ENCODE data around the gene KLHL36. TPM values are rescaled to one million over a fixed set of nuclear protein-coding genes. Genes with fewer than 3 reads are reported as not detected.

The KLHL36 gene
- total and polyA plus RNA-seq, 9 donors: 9.8 to 18.8 (median 13.2) TPM

DNA sequence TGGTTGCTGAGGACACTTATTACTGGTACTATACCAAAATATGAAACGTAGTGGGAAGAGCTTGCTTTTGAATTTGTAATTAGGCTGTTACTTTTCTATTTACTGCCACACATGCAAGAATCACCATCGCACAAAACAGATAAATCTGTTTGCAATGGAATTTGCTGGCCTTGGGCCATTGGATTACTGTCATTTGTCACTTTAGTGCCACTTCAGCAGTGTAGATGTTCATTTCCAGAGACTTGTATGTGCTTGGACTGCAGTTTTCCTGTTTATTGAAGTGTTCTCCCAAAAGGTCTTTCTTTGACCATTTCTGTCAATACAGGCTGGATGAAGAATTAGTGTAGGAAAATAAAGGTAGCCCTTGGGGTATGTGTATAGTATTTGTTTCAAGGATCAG is 55.9 kb downstream of the KLHL36 start:
- no peak overlapping the region for H3K27ac ChIP-seq (ENCODE audit: low read length)
- H3K4me3 ChIP-seq (ENCODE audit: low read length): no peak overlapping the region
- H3K9me3 ChIP-seq (replicated peaks; ENCODE audit: control insufficient read depth, low read depth, low read length): no peaks in the 10 kb centered on the region
- no peak for DNase-seq
- no peaks in the 10 kb centered on the region for H3K36me3 ChIP-seq (ENCODE audit: control insufficient read depth, insufficient read depth, low read length)
- no peaks in the 10 kb centered on the region for H3K27me3 ChIP-seq (ENCODE audit: control insufficient read depth, insufficient read depth, low read length)
- no CpG with 5 or more reads among the region's 2 CpGs for WGBS (ENCODE audit: insufficient coverage)
- peaks cover 2% of the 10 kb centered on the region for H3K4me1 ChIP-seq (ENCODE audit: control insufficient read depth, insufficient read depth, low read length)

DNA sequence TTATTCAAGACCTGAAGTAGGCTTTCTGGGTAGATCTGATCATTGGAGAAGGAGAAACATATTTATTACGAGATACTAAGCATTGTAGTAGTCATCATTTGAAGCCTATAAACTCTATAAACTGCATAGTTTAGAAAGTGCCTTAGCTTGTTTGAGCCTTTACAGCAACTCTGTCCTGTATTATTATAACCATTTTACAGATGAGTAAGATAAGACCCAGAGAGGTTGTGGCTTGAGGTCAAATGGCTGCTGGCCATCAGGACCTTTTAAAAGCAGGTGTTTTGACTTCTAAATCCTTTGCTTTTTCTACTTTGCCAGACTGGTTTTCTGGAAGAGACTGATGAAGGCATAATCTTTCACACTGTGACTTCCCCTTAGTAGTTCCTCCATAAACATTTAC is 58.5 kb downstream of the KLHL36 start:
- WGBS (ENCODE audit: insufficient coverage): no CpG with 5 or more reads among the region's 1 CpG
- H3K36me3 ChIP-seq (ENCODE audit: control insufficient read depth, insufficient read depth, low read length): no peaks in the 10 kb centered on the region
- no peaks in the 10 kb centered on the region for H3K9me3 ChIP-seq (replicated peaks; ENCODE audit: control insufficient read depth, low read depth, low read length)
- H3K4me1 ChIP-seq (ENCODE audit: control insufficient read depth, insufficient read depth, low read length): no peaks in the 10 kb centered on the region
- no peaks in the 10 kb centered on the region for H3K27me3 ChIP-seq (ENCODE audit: control insufficient read depth, insufficient read depth, low read length)
- DNase-seq: no peak
- no peak overlapping the region for H3K4me3 ChIP-seq (ENCODE audit: low read length)
- H3K27ac ChIP-seq (ENCODE audit: low read length): no peak overlapping the region

DNA sequence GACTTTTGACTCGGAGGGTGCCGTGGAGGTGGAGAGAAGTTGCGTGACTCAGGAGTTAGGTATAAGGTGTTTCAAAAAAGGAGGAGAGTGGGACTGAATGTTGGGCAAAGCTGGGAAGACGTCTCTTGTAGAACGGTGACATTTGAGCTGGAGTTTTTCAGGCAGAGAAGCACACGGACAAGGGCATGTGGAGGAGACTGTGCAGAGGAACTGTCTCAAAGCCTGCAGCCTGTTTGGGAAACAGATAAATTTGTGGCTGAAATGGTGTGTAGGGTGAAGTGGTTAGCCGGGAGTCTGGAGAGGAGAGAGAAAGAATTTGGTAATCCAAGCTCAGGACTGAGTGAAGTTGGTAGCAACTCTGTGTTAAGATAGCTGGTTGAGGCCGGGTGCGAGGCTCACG is 61.3 kb downstream of the KLHL36 start:
- Histone ChIP-seq H3K9me3 (replicated peaks; ENCODE audit: control insufficient read depth, low read depth, low read length) (no peaks in the 10 kb centered on the region), H3K27ac (ENCODE audit: low read length) (no peak overlapping the region), H3K27me3 (ENCODE audit: control insufficient read depth, insufficient read depth, low read length) (no peaks in the 10 kb centered on the region), H3K36me3 (ENCODE audit: control insufficient read depth, insufficient read depth, low read length) (no peaks in the 10 kb centered on the region), H3K4me3 (ENCODE audit: low read length) (no peak overlapping the region), H3K4me1 (ENCODE audit: control insufficient read depth, insufficient read depth, low read length) (peaks cover 11% of the 10 kb centered on the region)
- 80% methylated on average over 7 of the region's 10 CpGs for WGBS (ENCODE audit: insufficient coverage)
- DNase-seq: no peak

DNA sequence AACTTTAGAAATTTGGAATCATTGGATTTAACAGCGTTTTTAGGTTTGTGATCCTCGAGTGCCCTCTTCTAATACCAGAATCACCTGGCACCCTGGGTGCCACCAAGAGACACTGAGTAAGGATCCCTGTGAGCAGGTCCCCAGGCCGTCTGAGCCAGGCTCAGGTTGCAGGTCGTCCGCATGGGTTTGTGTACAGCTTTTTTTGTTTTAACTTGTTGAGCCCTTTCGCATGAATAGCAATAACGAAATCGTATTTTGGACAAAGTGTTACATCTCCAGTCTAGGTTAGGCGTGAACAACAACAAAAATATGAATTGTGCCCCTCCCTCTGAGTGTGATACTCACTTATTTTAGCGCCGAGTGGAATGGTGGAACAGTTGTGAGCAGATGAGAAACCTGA is 62.4 kb downstream of the KLHL36 start:
- H3K4me1 ChIP-seq (ENCODE audit: control insufficient read depth, insufficient read depth, low read length): peaks cover 11% of the 10 kb centered on the region
- H3K4me3 ChIP-seq (ENCODE audit: low read length): no peak overlapping the region
- no peaks in the 10 kb centered on the region for H3K36me3 ChIP-seq (ENCODE audit: control insufficient read depth, insufficient read depth, low read length)
- DNase-seq: no peak
- no peaks in the 10 kb centered on the region for H3K9me3 ChIP-seq (replicated peaks; ENCODE audit: control insufficient read depth, low read depth, low read length)
- H3K27ac ChIP-seq (ENCODE audit: low read length): no peak overlapping the region
- 80% methylated on average over 4 of the region's 11 CpGs for WGBS (ENCODE audit: insufficient coverage)
- no peaks in the 10 kb centered on the region for H3K27me3 ChIP-seq (ENCODE audit: control insufficient read depth, insufficient read depth, low read length)

Other genes starting within 250 kb of the KLHL36 start
- gene MEAK7, start 143.9 kb upstream of the KLHL36 start, total RNA-seq: 7.9 TPM
- gene MEAK7, start 143.9 kb upstream of the KLHL36 start, polyA plus RNA-seq (ENCODE audit: insufficient read depth in 1 of 8, insufficient read length in 8 of 8, low replicate concordance in 1 of 8): 10 to 100 TPM in 3 of 8 donors, 1 to 10 TPM in 5; 8.1 to 13.2 (median 9.6) TPM
- gene COTL1, start 30.4 kb upstream of the KLHL36 start, total RNA-seq: 20.9 TPM
- gene COTL1, start 30.4 kb upstream of the KLHL36 start, polyA plus RNA-seq (ENCODE audit: insufficient read depth in 1 of 8, insufficient read length in 8 of 8, low replicate concordance in 1 of 8): 10 to 100 TPM; 17.8 to 50.5 (median 33.3) TPM
- gene USP10, start 51.5 kb downstream of the KLHL36 start, total RNA-seq: 30.6 TPM
- 10 to 100 TPM; 48.4 to 73.4 (median 58.3) TPM for gene USP10, start 51.5 kb downstream of the KLHL36 start, polyA plus RNA-seq (ENCODE audit: insufficient read depth in 1 of 8, insufficient read length in 8 of 8, low replicate concordance in 1 of 8)
- gene CRISPLD2, start 171.5 kb downstream of the KLHL36 start, total RNA-seq: 5.4 TPM
- 10 to 100 TPM in 1 of 8 donors, 1 to 10 TPM in 7; 5.2 to 10.4 (median 6.4) TPM for gene CRISPLD2, start 171.5 kb downstream of the KLHL36 start, polyA plus RNA-seq (ENCODE audit: insufficient read depth in 1 of 8, insufficient read length in 8 of 8, low replicate concordance in 1 of 8)